Embryonic facial prominence (tissue), 1 donor: ENCODE data around the gene RXFP1.

Experiments
- DNase-seq: peaks from one replicate; pipeline ENCODE4 v3.0.0-alpha.2; 2016; ENCODE audit errors: extremely low spot score

RXFP1 gene

GRCh38 chr4:158671665-158671914, 149.9 kb downstream of the RXFP1 start, which contains the start of gene C4orf46:
TSS of gene C4orf46 (minus strand) at chr4:158671887. CDS start at chr4:158671801, 86 bp downstream.
- no peak for DNase-seq

- peak; percentile 98 for DNase-seq
Observed at GRCh38 chr4:158671915-158672806, 150.5 kb downstream of the RXFP1 start, which contains the start of gene ETFDH. TSS of gene ETFDH (plus strand) at chr4:158672296. CDS start at chr4:158672457, 161 bp downstream.

- no peak for DNase-seq
Observed at GRCh38 chr4:158673633-158674032, 152.0 kb downstream of the RXFP1 start.

- DNase-seq, result no peak
Observed at GRCh38 chr4:158676076-158676475, 154.4 kb downstream of the RXFP1 start.

GRCh38 chr4:158678767-158679166, 157.1 kb downstream of the RXFP1 start:
- no peak for DNase-seq

GRCh38 chr4:158681629-158682028, 159.9 kb downstream of the RXFP1 start:
- no peak for DNase-seq

GRCh38 chr4:158682066-158682465, 160.4 kb downstream of the RXFP1 start:
- DNase-seq, result no peak

GRCh38 chr4:158688813-158689212, 167.1 kb downstream of the RXFP1 start:
- no peak for DNase-seq
